ENCODE data around the gene MR1.

Gene MR1
- total RNA-seq, result 64.0 to 72.7 reads per million in 2 donors

DNA sequence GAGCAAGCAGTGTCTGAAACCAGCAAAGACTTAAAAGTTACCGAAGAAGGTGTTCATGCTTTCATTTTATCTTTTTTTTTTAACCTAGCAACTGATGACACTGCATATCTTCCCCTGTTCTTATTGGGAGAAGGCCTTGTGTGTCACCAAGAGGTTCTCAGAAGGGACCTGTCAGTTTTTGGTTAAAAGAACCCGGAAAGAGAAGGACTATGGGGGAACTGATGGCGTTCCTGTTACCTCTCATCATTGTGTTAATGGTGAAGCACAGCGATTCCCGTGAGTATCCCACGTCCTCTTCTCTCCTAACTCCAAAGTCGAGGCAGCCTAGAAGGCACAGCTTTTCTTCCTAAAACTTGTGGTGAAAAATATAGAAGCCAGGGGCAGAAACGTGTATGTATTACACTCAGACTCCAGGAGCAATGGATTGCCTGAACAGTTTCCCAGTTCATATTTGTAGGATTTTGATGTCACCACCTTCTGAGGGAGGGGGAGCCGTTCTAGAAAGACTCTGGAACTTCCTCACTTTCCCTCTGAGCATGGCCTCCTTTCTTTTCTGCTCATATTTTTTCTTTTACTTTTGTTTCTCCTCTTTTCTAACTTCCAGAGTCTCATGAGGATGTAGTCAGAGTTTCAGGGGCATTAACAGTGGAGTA lies at the start of gene MR1:
Gene MR1, plus strand, starts transcription at position 185 of the 653 bp plus-strand sequence. Its CDS starts 25 bp downstream, at position 210.
- DNase-seq, result no peak

DNA sequence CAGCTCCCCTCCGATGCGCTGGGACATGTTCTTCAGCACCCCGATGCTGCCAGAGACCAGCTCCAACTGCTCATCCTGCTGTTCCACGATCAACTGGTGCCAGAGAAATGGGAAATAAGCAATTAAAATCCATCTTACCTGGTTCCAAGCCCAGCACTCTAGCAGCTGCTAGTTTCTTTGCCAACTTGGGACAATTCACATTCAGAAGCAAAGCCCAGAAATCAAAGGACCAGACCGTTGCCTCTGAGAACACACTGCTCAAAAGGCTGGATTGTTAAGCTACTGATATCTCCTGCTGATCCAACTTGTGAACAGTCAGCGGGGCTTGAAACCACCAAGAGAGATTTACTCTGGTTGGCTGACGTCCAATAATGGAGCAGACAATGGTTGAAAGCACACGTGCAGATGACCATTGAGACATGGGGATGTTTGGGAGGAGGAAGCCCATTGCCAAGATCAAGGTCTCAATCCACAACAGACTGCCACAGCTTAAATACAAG lies 45.5 kb upstream of the MR1 start:
- no peak for DNase-seq

DNA sequence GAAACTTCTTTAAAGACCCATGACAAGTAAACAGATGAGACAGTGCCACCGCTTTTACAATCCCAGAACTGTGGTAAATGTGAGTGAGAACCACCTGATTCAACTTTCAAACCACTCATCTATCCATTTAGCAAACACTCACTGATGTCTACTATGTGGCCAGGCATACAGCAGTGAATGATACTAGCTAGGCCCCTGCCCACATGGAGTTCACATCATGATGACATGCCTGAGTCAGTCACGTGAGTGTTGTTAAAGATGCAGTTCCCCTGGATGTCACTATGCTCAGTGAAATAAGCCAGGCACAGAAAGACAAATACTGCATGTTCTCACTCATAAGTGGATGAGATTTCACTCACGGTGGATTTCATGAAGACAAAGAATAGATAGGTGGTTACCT lies 39.5 kb upstream of the MR1 start:
- DNase-seq, result no peak

DNA sequence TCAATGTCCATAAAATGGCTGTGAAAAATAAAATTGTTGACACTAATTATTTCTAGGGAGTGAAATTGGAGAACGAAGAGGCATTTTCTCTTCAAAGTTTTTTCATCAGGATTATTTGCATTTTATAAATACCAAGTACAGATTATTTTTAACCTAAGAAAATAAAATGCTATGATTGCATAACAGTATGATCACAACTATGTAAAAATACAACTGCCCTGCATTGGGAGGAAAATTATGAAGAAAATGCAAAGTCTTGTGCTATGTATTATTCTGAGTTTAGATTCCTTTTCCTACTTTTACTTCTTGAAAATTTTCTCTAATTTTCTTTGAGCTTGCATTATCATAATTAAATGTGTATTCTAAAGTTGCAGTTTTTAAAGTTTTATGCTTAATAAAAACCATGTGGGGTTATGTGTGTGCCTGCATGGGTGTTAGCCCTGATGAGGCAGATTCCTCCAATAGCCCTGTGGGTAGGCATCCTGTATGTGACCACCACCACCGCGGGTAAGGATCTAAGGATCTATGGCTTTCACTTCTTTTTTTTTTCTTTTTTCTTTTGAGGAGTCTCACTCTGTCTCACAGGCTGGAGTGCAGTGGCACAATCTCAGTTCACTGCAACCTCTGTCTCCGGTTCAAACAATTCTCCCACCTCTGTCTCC lies 35.8 kb upstream of the MR1 start:
- no peak for DNase-seq

DNA sequence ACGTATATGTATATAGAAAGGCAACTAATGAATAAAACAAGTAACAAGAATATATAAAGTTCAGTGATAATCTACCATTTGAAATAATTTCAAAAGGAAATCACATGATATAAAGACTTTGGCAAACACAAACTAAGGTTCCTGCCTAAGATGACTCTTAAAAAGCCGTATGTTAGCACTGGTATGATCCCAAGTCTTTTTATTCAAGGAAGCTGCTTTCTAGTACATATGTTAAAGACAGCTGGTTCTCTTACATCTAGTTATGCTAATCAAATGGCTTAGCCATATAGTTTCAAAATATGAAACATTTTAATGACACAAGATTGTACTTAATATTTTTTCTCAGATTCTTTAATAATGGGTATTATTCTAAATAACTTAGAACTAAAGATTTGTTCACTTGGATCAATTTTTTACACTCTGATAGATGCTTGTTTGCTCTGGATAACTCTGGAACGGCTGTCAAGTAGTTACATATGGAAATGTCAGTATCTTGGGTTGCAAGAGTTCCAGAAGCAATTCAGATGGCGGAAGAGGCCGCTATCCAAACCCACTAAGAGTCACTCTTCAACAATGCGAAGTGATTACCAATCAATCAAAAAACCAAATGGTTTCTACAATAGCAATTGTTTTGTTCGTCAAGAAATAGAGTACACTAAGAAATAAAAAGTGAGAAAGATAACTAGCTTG lies 32.5 kb upstream of the MR1 start:
- no peak for DNase-seq

DNA sequence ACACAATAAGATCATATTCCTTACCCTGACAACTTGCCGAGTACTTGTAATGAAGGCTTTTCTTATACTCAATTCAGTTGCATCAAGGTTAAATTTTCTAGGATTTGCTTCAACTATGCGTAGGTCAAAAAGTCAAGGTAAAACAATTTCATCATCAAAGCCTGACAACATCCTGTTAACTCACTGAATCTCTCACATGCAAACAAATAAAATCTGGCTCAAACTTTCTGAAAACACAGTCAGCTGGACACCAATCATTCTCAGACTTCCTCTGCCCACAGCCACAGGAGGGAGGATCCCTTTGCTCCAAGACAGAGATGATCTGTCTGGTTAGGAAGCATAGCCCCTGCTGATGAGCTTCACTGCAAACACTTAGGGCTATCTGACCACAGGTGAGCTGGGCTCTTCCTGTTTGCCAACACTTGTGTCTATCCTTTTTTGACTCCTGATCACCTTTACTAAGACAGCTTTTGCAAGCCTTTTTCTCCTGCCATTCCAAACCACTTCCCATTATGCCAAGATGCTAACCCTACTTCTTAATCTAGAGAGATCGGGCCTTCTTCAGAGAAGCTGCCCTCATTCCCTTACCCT lies 31.1 kb upstream of the MR1 start:
- no peak for DNase-seq

DNA sequence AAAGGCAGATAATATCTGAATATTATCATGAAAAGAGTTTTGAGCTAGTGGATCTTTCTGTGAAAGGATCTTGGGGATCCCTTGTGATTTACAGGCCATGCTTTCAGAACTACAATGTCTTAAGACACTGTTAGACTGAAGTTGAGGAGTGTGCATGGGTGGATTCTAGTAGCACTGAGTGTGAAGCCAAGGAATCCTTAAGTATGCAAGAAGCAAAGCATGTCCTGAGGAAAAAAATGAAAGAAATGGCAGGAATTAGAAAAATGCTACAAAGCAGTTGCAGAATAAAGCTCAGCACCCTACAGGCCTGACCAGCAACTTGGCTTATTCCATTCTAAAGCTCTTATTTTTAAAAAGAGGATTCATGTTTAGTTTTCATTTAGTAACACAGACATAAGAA lies 23.0 kb upstream of the MR1 start:
- no peak for DNase-seq

DNA sequence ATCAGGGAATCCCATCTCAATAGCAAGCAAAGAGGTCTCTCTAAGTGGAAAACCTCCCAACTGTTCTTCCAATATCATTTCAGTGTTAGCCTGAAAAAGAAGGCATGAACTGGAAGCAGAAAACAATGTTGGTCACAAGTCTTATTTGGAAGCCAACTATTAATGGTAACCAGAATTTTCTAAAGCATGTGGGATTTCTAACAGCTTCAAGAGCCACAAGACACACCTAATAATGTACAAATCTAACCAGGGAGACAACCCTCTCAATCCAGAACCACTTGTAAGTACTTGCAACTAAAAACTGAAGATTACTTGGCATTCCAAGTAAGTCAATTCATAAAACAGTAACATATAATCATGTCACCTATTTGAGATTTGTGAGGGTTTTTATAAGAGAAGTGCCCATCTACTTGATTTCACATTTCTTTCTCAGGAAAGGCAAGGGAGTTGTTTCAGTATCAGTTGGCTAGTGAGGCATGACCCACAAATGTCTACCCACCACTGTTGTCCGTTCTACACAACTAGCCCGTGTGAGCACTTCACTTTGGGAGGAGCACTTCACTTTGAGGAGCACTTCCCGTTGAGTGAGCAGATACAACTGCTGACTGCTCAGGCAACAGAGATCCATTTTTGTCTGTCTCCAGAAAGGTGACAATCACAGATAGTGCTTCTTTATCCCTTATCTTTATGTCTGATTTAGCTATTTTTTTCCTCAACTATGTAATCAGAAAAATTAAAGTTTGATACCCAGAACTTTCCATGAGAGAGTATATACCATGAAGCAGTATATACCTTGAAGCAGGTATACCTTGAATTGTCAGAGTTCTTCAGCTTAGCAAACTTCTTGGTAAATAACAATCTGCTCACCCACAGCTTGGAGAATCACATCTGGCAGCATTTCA lies 22.2 kb upstream of the MR1 start:
- no peak for DNase-seq

DNA sequence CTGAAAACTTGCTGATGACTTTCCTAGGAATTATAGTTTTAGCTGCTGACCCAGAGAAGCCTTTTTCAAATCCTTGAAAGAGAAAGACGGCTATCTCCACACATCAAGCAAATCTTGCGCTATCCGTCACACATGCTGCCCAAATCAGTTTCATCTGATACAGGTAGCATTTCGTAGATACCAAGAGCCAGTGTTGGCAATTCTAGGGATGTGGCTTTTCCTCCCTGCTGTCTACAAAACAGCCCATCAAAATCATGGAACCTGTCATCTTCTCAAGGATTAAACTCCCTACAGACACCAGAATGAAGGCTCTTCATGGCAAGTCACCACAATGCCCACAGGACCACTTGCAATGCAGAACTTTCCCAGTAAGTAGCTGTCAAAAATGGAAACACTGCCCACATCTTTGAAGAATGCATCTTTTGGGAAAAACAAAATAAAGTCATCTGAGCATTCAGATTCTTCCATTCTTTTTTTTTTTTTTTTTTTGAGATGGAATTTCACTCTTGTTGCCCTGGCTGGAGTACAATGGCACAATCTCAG lies 21.5 kb upstream of the MR1 start:
- no peak for DNase-seq

DNA sequence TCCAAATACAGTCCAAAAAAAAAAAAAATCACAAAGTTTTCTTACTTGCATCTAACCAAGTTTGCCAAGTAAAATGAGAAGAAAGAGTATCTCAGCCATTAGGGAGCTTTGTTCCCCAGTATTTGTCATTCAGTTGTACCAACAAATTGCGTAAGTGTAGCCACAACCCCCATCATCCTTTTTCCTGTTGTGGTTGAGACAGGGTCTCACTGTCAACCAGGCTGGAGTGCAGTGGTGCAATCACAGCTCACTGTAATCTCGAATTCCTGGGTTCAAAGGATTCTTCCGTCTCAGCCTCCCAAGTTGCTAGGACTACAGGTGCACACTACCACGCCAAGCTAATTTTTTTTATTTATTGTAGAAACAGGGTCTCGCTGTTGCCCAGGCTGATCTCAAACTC lies 20.6 kb upstream of the MR1 start:
- no peak for DNase-seq

DNA sequence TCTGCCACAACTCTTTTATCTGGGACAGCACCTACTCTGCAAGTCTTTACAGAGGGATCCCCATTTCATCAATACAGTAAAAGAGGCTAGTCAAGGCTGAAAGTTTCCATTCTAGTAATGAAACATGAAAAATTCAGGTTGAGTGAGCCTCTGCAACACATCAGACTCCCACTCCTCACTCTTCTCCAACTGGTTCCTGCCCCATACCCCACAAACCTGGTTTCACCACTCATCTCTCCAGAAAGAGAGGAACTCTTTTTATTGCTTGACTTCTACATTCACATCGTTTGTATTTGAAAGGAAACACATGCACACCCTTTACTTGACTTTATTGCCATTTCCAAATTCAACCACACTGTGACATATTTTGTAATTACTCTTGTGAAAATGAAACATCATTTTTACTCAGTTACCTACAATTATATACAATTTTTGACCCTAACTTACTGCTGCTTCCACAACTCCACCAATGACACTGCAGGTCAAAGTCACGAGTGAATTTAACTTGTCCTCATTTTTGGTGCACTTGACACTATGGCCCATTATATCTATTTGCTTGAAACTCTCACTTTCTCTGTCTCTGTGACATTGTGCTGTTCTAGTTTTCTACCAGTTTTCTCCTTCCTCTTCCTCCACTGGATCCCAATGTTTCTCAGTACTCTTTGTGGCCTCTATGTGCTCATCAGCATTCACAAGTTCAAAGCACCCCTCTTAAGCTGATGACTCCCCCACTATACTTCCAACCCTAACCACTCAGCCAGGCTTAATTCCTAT lies 19.1 kb upstream of the MR1 start:
- DNase-seq, result no peak

DNA sequence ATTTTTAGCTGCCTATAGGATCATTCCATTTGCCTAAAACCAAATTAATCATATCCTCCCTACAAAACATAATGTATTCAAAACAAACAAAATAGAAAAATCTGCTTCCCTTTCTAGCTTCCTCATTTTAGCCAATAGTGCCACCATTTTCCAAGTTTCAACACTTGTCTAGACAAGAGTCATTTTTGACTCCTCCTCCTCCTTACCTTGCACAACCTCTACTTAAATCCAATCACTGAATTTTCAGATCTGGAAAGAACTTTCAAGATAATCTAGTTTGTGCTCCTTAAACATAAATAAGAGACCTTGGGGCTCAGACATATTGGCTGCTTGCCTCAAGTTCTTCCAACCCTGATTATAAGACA lies 18.6 kb upstream of the MR1 start:
- no peak for DNase-seq

DNA sequence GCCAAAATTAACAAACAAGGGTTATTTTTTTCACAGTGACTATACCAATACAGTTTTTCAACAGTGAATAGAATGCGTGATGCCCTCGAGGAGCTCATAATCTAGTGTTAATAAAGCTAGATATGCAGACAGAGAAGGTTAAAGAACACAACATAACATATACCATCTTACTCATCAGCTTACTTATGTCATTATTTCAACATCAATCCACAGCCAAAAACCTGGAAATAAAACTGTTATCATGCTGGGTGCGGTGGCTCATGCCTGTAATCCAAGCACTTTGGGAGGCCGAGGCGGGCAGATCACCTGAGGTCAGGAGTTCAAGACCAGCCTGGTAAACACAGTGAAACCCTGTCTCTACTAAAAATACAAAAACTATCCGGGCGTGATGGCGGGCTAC lies 17.2 kb upstream of the MR1 start:
- no peak for DNase-seq

DNA sequence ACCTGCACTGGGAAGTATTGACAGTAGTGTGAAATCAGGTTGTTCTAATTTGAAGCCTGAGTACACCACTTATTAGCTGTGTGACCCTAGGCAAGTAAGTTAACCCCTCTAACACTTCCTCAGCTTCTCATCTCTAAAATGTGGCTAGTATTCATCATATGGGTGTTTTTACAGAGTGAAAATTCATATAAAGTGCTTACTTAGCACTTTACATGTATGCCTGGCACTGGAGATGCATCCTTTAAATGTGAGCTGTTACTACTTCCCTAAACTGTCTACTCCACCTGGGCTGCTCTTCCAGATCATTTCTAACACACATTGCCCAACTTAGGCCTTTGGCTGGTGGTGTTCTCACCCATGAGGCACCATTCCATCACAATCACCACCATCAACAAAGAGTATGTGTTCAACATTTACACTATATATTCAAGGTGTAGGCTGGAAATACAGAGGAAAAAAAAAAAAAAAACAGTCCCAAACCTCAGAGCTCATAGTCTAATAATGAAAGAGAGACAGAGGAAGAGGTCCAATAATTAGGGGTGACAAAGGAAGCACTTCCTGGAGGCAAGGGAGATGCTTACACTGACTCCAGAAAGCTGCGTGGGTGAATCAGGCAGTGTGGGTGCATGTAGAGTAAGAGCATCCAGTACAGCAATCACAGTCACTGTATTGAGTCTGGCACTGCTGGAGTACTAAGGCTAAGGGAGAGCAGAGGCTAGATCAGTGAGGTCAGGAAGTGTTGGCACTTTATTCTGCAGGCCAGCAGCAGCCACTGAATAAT lies 14.7 kb upstream of the MR1 start:
- no peak for DNase-seq

DNA sequence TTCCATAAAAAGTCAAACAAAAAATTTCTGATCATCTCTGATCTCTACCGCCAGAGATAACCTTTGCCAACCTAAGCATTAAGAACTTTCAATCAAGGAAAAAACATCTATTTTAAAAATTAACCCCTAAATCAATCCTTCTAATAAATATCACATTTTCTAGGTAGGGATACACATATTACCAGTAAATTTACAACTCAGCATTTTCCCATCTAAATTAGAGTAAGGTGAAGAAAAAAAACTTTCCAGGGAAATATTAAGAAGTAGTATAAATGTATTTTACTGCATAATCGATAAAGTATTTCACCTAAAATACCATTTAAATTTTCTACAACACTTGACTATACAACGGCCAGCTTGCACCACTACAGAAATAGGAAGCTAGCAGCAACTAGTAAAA lies 12.6 kb upstream of the MR1 start:
- no peak for DNase-seq

DNA sequence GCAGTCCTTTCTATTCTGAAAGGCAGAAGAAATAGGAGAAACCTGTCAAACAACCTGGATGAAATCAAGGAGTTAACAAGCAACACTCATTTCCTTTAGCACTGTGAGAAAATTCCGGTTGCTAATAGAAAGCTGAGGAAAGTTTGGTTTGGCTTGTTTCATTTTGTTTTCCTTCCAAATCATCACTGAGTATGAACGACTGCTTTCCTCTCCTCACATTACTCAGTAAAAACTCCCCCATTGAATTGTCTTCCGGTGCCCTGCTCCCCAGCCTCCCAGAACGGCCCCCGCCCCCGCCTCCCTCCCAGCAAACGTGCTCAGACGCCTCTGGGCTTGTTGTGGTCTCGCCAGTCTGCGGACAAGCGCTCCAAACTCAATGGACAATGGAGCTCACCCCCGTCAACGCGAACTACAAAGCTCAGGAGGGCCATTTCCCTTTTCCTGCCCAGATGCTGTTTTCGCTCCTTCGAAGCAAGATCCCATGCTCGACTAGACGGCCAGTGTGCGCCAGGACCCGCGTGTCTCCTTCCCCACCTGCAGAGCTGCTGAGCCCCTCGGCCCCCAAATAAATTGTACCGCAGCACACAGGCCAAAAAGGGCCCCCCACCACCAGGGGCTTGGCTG lies 11.9 kb upstream of the MR1 start:
- DNase-seq, result peak; percentile 49

DNA sequence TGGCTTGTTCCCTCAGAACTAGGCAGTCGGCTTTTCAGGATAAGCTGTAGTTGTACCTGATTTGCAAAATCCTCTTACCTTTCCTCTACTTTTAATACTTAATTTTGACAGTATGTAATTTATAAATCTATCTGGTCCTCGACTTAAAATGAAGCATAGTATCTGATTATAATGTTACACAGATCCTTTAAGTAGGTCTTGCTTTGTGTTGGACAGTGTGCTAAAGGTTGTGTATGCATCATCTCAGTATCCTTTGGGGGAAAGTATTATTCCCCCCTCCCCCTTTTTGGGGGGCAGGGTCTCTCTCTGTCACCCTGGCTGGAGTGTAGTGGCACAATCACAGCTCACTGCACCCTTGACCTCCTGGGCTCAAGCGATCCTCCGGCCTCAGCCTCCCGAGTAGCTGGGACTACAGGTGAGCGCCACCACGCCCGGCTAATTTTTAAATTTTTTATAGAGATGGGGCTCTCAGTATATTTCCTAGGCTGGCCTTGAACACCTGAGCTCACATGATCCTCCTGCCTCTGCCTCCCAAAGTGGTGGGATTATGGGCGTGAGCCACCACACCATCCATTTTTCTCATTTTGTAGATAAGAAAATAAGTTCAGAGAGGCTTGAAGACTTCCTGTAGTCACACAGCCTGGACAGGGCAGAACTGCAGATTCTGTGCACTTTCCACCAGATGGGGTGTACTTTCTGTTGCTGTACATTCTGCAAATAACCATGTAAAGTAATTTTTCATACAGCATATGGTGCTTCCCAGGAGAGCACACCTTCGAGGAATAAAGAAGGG lies 10.3 kb upstream of the MR1 start:
- no peak for DNase-seq

DNA sequence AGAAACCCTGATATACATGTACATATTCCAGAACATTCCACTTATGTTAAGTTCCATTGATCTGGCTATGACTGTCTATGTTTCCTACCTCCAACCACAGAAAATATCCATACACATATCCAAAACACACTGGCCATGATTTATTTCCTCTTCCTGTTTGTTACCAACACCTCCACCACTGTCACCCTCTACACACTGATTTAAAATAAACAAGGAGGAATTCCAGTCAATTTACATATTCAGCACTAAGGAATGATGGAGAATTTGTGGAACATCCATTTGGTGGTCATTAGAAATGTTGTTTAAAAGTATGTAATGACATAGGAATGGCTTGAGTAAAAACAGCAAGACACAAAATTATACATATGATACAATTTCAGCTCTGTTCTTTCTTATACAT lies 5.6 kb upstream of the MR1 start:
- no peak for DNase-seq

DNA sequence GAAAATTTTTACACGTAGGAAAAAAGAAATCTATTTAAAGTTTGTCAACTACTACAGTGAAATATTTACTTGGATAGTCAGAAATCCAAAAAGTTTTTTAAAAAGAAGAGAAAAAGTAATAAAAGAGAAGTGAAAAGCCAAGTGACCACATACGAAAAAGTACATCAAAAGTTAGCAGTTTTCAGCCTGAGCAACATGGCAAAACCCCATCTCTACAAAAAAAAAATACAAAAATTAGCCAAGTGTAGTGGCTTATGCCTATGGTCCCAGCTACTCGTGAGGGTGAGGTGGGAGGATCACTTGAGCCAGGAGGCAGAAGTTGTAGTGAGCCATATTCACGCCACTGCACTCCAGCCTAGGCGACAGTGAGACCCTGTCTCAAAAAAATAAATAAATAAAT lies 5.2 kb upstream of the MR1 start:
- no peak for DNase-seq
